8988T (cell line): ENCODE measurements around the gene NPLOC4.

Experiments used
- DNase-seq: peaks from one replicate; pipeline ENCODE4 v3.0.0; 2011

Gene NPLOC4

DNA sequence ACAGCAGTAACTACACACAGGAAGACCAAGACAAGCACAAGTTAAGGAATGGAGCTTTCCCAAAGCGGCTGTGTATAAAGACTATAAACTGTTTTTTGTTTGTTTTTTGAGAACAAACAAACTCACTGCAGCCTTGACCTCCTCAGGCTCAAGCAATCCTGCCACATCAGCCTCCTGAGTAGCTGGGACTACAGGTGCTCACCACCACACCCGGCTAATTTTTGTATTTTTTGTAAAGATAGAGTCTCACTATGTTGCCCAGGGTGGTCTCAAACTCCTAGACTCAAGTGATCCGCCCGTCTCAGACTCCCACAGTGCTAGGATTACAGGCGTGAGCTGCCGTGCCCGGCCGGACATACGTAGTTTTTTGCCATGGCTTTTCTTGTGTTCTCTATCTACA, 23.5 kb upstream of the NPLOC4 start:
- no peak for DNase-seq

GRCh38 chr17:81659038-81659437, 22.1 kb upstream of the NPLOC4 start:
- no peak for DNase-seq

DNA sequence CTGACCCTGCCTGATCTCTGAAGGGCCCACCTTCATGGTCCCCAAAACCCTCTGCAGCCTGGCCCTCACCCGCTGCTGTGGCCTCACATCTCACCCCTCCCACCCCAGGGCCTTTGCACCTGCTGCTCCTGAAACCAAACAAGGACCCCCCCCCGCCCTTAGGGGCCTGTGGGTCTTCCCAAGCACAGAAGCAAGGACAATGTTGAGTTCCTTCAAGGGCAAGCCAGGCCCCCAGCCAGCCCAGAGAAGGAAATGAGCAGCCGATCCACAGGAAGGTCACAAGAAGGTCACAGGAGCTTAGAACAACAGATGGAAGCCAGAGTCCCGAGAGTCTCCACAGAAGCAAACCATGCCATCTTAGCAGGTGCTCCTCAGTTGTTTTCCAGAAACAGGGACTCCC, 19.9 kb upstream of the NPLOC4 start:
- DNase-seq = no peak

- DNase-seq = no peak
Observed at GRCh38 chr17:81656118-81656743, 19.3 kb upstream of the NPLOC4 start, which contains the start of gene PDE6G. PDE6G (minus strand) TSS chr17:81656542; CDS start chr17:81653305, 3,237 bp downstream.

- DNase-seq = no peak
Observed at GRCh38 chr17:81655378-81656117, 18.6 kb upstream of the NPLOC4 start.

- DNase-seq = no peak
Observed at GRCh38 chr17:81652906-81653771, 16.2 kb upstream of the NPLOC4 start.

- peak; percentile 71 for DNase-seq
Observed at GRCh38 chr17:81651692-81652091, 14.8 kb upstream of the NPLOC4 start.

DNA sequence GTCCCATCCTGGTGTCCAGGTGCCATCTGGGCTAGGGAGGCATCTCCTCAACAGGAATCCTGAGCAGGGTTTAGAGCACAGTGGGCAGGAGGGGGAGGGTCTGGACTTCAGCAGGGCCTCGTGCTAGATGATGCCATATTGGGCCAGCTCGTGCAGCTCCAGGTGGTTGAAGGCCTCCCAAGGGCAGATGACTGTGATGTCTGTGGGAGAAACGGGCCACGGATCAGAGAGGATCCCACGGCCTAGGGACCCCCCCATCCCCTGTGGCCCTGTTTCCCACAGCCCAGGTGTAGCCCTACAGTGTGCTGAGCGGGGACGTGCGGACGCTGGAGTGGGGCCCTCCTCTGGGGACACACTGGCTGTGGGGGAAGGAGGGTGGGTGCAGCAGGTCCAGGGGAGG, 14.0 kb upstream of the NPLOC4 start:
- no peak for DNase-seq

- no peak for DNase-seq
Observed at GRCh38 chr17:81648707-81649085, 11.8 kb upstream of the NPLOC4 start.

- no peak for DNase-seq
Observed at GRCh38 chr17:81648013-81648706, 11.2 kb upstream of the NPLOC4 start.

DNA sequence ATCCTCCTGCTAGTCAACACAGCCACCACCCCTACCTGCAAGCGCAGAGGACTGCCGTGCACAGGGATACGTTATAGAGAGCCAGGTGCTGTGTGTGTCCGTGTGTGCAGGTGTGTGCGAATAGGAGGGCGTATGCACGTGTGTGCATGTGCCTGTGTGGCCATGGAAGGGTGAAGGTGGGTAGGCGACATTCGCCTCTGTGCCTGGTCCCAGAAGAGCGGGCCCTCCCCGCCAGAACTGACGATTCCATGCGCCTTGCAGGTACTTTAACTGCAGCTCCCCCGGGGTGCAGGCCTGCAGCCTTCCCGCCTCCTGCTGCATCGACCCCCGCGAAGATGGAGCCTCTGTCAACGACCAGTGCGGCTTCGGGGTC, 10.7 kb upstream of the NPLOC4 start:
- no peak for DNase-seq

DNA sequence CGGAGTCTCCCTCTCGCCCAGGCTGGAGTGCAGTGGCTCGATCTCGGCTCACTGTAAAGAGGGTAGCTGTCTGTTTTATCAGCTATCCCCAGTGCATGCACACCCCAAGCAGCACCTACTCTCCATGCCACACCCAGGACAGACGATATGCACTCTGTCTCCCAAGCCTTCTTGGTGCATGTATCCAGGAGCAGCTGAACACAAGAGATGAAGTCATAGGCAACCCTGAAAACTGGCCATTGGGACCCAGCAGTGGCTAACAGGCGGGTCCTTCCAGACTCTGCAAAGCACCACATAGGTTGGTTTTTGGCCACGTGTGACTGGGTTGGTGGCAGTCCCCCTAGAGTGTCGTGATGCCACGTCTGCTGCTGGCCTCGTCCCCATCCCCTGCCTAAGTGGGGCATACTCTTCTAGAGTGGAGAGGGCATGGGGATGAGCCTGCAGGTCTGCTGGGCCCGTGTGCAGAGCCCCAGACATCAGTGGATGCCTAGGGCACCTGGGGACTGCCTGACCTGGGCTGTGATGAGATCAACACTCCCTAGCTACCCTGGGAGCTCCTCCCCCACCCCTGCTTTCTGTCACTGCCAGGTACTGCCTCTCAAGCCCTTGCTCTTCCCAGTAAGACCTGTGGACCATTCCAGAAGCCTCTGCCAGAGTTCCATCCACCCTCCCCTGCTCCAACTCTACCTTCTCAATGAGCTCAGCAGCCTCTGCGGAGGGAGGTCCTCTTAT, 10.1 kb upstream of the NPLOC4 start:
- DNase-seq = no peak

DNA sequence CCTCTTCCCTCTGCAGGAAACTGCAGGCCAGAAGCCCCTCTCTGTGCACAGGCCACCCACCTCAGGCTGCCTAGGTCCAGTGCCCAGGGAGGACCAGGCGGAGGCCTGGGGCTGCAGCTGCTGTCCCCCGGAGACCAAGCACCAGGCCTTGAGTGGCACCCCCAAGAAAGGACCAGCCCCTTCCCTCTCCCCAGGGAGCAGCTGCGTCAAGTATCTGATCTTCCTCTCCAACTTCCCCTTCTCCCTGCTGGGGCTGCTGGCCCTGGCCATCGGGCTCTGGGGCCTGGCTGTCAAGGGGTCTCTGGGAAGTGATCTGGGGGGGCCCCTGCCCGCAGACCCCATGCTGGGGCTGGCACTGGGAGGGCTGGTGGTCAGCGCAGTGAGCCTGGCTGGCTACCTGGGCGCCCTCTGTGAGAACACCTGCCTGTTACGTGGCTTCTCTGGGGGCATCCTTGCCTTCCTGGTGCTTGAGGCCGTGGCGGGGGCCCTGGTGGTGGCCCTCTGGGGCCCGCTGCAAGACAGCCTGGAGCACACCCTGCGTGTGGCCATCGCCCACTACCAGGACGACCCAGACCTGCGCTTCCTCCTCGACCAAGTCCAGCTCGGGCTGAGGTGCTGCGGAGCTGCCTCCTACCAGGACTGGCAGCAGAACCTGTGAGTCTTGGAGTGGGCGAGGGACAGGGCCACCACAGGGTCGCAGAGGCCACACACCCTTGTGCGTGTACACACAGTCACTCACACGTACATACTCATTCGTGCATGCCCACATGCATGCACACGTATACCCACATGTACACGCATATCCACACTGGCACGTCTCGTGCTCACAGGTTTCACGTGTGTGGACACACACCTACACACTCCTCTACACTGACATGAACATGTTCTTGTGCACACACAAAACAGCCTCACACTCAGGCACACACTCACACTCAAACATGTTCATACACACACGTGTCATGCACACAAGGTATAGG, 8.4 kb upstream of the NPLOC4 start:
- DNase-seq = no peak

DNA sequence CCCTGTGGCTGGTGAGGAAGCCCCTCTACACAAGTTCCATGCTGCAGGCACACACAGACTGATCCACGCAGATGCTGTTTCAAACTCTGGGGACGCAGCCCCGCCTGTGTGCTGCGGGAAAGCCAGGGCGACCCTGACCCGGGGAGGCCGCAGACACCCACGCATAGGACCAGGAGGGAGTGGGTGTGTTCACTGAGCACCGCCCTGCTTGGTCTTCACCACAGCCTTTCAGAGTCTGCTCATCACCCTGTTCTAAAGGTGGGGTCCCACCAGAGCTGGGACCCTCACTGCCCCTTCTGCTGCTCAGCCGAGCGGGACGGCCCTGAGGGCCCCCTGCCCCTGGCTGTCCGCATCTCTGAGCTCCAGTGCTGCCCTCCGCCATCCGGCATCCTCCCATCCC, 7.6 kb upstream of the NPLOC4 start:
- DNase-seq = no peak

GRCh38 chr17:81641825-81642489, 5.0 kb upstream of the NPLOC4 start:
- no peak for DNase-seq

GRCh38 chr17:81640011-81640410, 3.1 kb upstream of the NPLOC4 start:
- no peak for DNase-seq

GRCh38 chr17:81638683-81639082, 1.8 kb upstream of the NPLOC4 start:
- DNase-seq = no peak

DNA sequence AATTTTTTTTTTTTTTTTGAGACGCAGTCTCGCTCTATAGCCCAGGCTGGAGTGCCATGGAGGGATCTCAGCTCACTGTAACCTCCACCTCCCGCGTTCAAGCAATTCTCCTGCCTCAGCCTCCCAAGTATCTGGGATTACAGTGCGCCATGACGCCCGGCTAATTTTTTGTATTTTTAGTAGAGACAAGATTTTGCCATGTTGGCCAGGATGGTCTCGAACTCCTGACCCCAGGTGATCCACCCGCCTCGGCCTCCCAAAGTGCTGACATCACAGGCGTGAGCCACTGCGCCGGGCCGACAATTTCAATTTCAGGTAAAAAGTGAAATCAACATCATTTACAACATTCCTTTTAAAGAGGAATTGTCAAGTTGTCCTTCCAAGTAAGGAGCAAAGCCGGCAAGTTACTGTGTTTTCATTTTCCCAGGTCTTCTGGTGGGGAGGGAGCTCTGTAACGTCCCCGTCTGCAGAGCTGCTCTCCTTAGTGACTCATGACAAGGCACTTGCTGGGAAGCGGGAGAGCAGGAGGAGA, 873 bp downstream of the NPLOC4 start:
- DNase-seq = no peak

DNA sequence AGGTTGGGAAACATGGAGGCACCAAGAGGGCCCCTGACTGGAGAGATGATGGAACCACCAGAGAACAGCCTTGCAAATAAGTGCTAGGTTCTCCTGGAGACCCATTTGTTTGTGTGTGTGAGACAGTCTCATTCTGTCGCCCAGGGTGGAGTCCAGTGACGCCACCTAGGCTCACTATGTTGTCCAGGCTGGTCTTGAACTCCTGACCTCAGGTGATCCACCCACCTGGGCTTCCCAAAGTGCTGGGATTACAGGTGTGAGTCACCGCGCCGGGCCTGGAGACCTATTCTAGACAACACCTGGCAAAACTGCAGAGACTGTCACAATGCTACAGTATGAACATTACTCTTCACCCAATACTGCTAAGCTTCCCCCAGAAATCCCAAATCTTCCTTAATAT, 1.5 kb downstream of the NPLOC4 start:
- no peak for DNase-seq

DNA sequence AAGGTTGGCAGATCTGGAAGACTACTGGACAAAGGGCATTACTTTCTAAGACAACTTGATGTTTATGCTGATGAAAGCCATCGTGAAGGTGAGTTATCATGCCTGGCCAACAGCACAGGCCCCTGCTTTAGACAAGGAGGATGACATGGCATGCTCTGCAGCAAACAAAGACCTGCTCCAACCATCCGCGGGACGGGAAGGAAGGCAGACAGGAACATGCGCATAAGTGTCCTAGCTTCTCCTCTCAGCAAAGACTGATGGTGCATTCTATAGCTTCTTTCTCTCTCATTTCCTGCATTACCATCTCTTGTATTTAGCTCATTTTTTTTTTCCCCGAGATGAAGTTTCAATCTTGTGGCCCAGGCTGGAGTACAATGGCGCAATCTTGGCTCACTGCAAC, 5.4 kb downstream of the NPLOC4 start:
- no peak for DNase-seq
